ENCODE results near the gene ARID1A. TPM values are rescaled to one million over a fixed set of nuclear protein-coding genes. Genes with fewer than 3 reads are reported as not detected.
"Not testable (repeated sequence)": the region's sequence is repeated elsewhere in the genome, so short reads cannot be mapped to it uniquely, and the experiment has no call there.

Gene ARID1A
- total and polyA plus RNA-seq, 4 donors = 12.2 to 31.9 (median 20.2) TPM

DNA sequence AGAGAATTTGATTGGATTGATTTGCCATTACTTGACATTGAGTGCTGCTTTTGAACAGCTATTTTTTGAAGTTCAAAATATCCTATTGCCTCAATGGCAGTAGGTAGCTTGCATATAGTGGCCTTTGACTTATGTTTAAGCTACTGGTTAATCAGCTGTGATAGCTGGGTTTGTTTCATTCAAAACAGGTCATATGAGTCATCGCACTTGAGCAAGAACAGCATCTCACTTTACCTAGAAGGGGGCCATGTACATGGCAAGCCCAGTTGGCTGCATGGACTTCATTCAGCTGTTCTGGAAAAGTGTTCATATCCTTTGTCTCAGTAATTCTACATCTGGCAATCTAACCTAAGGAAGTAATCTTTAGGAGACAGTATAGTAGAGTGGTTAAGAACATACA lies 29.0 kb upstream of the ARID1A start:
- WGBS = 97% methylated on average over 1 of the region's 1 CpG
- no peaks in the 10 kb centered on the region for H3K9me3 ChIP-seq (ENCODE audit: control insufficient read depth in 4 of 4, low read length in 3 of 4)
- TF ChIP-seq FOXA2 (IDR thresholded peaks at IDR 0.05) (no peak), NR2F2 (IDR thresholded peaks at IDR 0.05) (no peak), MAX (IDR thresholded peaks at IDR 0.05) (no peak), RXRA (IDR thresholded peaks at IDR 0.05) (no peak), HNF4A (conservative IDR thresholded peaks at IDR 0.05) (no peak), EGR1 (IDR thresholded peaks at IDR 0.05; ENCODE audit: low read depth in 2 of 2) (no peak), REST (IDR thresholded peaks at IDR 0.05) (no peak), RAD21 (IDR thresholded peaks at IDR 0.05) (no peak), YY1 (IDR thresholded peaks at IDR 0.05) (no peak), FOXA1 (IDR thresholded peaks at IDR 0.05) (no peak), ATF3 (IDR thresholded peaks at IDR 0.05) (no peak), CTCF (IDR thresholded peaks at IDR 0.05; ENCODE audit: low read depth, low read length, missing input control) (no peak), JUND (IDR thresholded peaks at IDR 0.05) (no peak), GABPA (IDR thresholded peaks at IDR 0.05 in 1 of 2, conservative IDR thresholded peaks at IDR 0.05 in 1 of 2) (no peak), SP1 (IDR thresholded peaks at IDR 0.05) (no peak), HNF4G (IDR thresholded peaks at IDR 0.05) (no peak), TAF1 (conservative IDR thresholded peaks at IDR 0.05) (no peak)
- TF ChIP-seq, protein P1, sequence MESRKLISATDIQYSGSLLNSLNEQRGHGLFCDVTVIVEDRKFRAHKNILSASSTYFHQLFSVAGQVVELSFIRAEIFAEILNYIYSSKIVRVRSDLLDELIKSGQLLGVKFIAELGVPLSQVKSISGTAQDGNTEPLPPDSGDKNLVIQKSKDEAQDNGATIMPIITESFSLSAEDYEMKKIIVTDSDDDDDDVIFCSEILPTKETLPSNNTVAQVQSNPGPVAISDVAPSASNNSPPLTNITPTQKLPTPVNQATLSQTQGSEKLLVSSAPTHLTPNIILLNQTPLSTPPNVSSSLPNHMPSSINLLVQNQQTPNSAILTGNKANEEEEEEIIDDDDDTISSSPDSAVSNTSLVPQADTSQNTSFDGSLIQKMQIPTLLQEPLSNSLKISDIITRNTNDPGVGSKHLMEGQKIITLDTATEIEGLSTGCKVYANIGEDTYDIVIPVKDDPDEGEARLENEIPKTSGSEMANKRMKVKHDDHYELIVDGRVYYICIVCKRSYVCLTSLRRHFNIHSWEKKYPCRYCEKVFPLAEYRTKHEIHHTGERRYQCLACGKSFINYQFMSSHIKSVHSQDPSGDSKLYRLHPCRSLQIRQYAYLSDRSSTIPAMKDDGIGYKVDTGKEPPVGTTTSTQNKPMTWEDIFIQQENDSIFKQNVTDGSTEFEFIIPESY (IDR thresholded peaks at IDR 0.05) = no peak
- no peaks in the 10 kb centered on the region for H3K4me1 ChIP-seq (ENCODE audit: control insufficient read depth in 4 of 4, insufficient read depth in 4 of 4, low read length in 3 of 4)
- H3K27me3 ChIP-seq (ENCODE audit: control insufficient read depth in 4 of 4, insufficient read depth in 4 of 4, low read length in 3 of 4) = no peaks in the 10 kb centered on the region
- DNase-seq (ENCODE audit: low spot score) = no peak
- no peak overlapping the region for H3K27ac ChIP-seq (ENCODE audit: low read depth in 1 of 2, low read length in 2 of 2)
- no peaks in the 10 kb centered on the region for H3K36me3 ChIP-seq (ENCODE audit: control insufficient read depth in 4 of 4, insufficient read depth in 3 of 4, low read depth in 1 of 4, low read length in 3 of 4)
- no peak overlapping the region for H3K9ac ChIP-seq (ENCODE audit: low read depth in 1 of 2, low read length in 2 of 2)
- no peak overlapping the region for H3K4me3 ChIP-seq (ENCODE audit: low read depth in 1 of 3, low read length in 3 of 3)

DNA sequence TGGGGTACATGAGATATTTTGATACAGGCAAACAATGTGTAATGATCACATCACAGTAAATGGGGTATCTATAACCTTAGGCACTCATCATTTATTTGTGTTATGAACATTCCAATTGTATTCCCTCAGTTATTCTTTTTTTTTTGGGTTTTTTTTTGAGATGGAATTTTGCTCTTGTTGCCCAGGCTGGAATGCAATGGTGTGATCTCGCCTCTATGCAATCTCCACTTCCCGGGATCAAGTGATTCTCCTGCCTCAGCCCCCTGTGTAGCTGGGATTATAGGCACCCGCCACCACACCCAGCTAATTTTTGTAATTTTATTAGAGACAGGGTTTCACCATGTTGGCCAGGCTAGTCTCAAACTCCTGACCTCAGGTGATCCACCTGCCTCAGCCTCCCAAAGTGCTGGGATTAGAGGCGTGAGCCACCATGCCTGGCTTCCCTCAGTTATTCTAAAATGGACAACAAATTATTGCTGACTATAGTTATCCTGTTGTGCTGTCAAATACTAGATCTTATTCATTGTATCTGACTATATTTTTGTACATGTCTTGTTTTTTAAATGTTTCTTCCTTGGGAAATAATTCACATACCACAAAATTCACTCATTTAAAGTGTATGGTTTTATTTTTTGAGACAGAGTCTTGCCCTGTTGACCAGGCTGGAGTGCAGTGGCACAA lies 27.6 kb upstream of the ARID1A start:
- DNase-seq (ENCODE audit: low spot score); H3K9me3 ChIP-seq (ENCODE audit: control insufficient read depth in 4 of 4, low read length in 3 of 4); H3K4me3 ChIP-seq (ENCODE audit: low read depth in 1 of 3, low read length in 3 of 3); H3K4me1 ChIP-seq (ENCODE audit: control insufficient read depth in 4 of 4, insufficient read depth in 4 of 4, low read length in 3 of 4); H3K27ac ChIP-seq (ENCODE audit: low read depth in 1 of 2, low read length in 2 of 2); H3K36me3 ChIP-seq (ENCODE audit: control insufficient read depth in 4 of 4, insufficient read depth in 3 of 4, low read depth in 1 of 4, low read length in 3 of 4); H3K9ac ChIP-seq (ENCODE audit: low read depth in 1 of 2, low read length in 2 of 2); H3K27me3 ChIP-seq (ENCODE audit: control insufficient read depth in 4 of 4, insufficient read depth in 4 of 4, low read length in 3 of 4): not testable (repeated sequence)
- 95% methylated on average over 4 of the region's 4 CpGs for WGBS
